ENCODE data around the gene NUDCD3.

DNA sequence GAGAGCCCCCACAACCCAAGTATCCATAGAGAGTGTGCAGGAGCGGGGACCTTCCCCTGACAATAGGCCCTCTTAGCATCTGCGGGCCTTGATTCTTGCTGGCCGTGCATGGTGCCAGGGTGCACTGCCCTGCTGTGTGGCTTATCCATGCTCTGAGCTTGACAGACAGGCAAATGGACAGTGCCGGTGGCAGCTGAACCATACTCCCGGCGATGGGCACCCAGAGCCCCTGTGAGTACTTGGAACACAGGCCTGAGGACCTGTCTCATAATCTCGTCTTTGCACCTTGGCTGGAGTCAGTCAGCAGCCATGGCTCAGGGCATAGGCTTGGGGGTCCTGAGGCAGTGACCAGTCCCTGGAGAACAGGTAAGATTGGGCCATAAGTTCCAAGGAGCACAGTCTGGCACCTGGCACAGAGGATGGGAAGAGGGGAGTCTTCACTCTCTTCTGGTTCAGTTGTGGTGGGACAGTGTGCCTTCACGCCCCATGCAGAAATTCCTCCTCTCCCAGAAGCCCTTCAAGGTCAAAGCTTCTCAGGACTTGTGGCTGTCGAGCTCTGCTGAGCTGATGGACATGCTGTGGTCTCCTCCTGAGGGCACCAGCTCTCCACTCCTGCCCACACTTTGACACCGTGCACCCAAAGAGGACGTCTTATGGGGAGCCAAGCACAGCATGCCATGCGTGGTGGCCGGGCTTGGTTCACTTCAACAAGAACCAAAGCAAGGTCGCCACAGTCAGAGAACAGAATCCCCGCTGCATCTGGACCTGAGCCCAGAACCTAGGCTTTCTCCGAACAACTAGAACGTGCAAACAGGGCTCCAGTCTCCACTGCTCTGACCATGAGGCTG lies 105.6 kb downstream of the NUDCD3 start:
- TF ChIP-seq, protein P1, sequence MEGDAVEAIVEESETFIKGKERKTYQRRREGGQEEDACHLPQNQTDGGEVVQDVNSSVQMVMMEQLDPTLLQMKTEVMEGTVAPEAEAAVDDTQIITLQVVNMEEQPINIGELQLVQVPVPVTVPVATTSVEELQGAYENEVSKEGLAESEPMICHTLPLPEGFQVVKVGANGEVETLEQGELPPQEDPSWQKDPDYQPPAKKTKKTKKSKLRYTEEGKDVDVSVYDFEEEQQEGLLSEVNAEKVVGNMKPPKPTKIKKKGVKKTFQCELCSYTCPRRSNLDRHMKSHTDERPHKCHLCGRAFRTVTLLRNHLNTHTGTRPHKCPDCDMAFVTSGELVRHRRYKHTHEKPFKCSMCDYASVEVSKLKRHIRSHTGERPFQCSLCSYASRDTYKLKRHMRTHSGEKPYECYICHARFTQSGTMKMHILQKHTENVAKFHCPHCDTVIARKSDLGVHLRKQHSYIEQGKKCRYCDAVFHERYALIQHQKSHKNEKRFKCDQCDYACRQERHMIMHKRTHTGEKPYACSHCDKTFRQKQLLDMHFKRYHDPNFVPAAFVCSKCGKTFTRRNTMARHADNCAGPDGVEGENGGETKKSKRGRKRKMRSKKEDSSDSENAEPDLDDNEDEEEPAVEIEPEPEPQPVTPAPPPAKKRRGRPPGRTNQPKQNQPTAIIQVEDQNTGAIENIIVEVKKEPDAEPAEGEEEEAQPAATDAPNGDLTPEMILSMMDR (IDR thresholded peaks at IDR 0.05; ENCODE audit: low read length), result no peak
- no peak for TF ChIP-seq EZH2phosphoT487 (IDR thresholded peaks at IDR 0.05; ENCODE audit: low read length)

All from MM.1S (cell line).